ENCODE data around the gene PCDHB10.
"Not testable (repeated sequence)": the region's sequence is repeated elsewhere in the genome, so short reads cannot be mapped to it uniquely, and the experiment has no call there.

The PCDHB10 gene

GRCh38 chr5:141188682-141189081 is 3.5 kb upstream of the PCDHB10 start:
- not testable (repeated sequence) for DNase-seq (ENCODE audit: low spot score)

GRCh38 chr5:141189131-141189530 is 3.0 kb upstream of the PCDHB10 start:
- DNase-seq (ENCODE audit: low spot score), result not testable (repeated sequence)

- not testable (repeated sequence) for DNase-seq (ENCODE audit: low spot score)
These were observed 2.2 kb downstream of the PCDHB10 start for GRCh38 chr5:141194332-141194731.

- DNase-seq (ENCODE audit: low spot score), result no peak
These were observed 4.2 kb downstream of the PCDHB10 start for GRCh38 chr5:141196363-141196762.

- peak; percentile 86 for DNase-seq (ENCODE audit: low spot score)
These were observed 7.4 kb downstream of the PCDHB10 start, which contains the start of gene PCDHB11 for GRCh38 chr5:141199359-141200235. Gene PCDHB11 (plus strand): TSS chr5:141199627. CDS start chr5:141199775, 148 bp downstream.

GRCh38 chr5:141201126-141201525 is 9.0 kb downstream of the PCDHB10 start:
- DNase-seq (ENCODE audit: low spot score), result not testable (repeated sequence)

GRCh38 chr5:141201646-141202045 is 9.5 kb downstream of the PCDHB10 start:
- DNase-seq (ENCODE audit: low spot score), result not testable (repeated sequence)

GRCh38 chr5:141208478-141208877 is 16.3 kb downstream of the PCDHB10 start, which contains the start of gene PCDHB12:
Gene PCDHB12 (plus strand): TSS chr5:141208719. CDS start chr5:141208908, 189 bp downstream.
- DNase-seq (ENCODE audit: low spot score), result no peak

- not testable (repeated sequence) for DNase-seq (ENCODE audit: low spot score)
These were observed 18.1 kb downstream of the PCDHB10 start for GRCh38 chr5:141210281-141210680.

GRCh38 chr5:141210849-141211248 is 18.7 kb downstream of the PCDHB10 start:
- DNase-seq (ENCODE audit: low spot score), result not testable (repeated sequence)

- peak; percentile 92 for DNase-seq (ENCODE audit: low spot score)
These were observed 21.6 kb downstream of the PCDHB10 start, which contains the start of gene PCDHB13 for GRCh38 chr5:141213656-141214339. Gene PCDHB13 (plus strand): TSS chr5:141213919. CDS start chr5:141214124, 205 bp downstream.

GRCh38 chr5:141214583-141214982 is 22.4 kb downstream of the PCDHB10 start:
- DNase-seq (ENCODE audit: low spot score), result not testable (repeated sequence)

GRCh38 chr5:141215504-141215903 is 23.4 kb downstream of the PCDHB10 start:
- not testable (repeated sequence) for DNase-seq (ENCODE audit: low spot score)

GRCh38 chr5:141216035-141216434 is 23.9 kb downstream of the PCDHB10 start:
- DNase-seq (ENCODE audit: low spot score), result not testable (repeated sequence)

GRCh38 chr5:141223112-141223783 is 31.1 kb downstream of the PCDHB10 start, which contains the start of gene PCDHB14:
Gene PCDHB14 (plus strand): TSS chr5:141223343. CDS start chr5:141223506, 163 bp downstream.
- DNase-seq (ENCODE audit: low spot score), result no peak

GRCh38 chr5:141224844-141225243 is 32.7 kb downstream of the PCDHB10 start:
- not testable (repeated sequence) for DNase-seq (ENCODE audit: low spot score)

GRCh38 chr5:141225421-141225820 is 33.3 kb downstream of the PCDHB10 start:
- DNase-seq (ENCODE audit: low spot score), result not testable (repeated sequence)

GRCh38 chr5:141234109-141234667 is 42.0 kb downstream of the PCDHB10 start:
- no peak for DNase-seq (ENCODE audit: low spot score)

GRCh38 chr5:141235922-141236321 is 43.8 kb downstream of the PCDHB10 start:
- not testable (repeated sequence) for DNase-seq (ENCODE audit: low spot score)

- DNase-seq (ENCODE audit: low spot score), result no peak
These were observed 44.6 kb downstream of the PCDHB10 start for GRCh38 chr5:141236516-141237313.

GRCh38 chr5:141241496-141241895 is 49.3 kb downstream of the PCDHB10 start:
- no peak for DNase-seq (ENCODE audit: low spot score)

Measured in RKO (cell line).